NCI-H2171 treated with DMSO at 0.1 percent for 48 hours (cell line): Measurements from ENCODE around the gene RNF151.

Experiments
- DNase-seq: peaks from one replicate; lab custom pipeline; 2025; lab: John Stamatoyannopoulos, UW

The RNF151 gene

GRCh38 chr16:1976951-1977874 lies 10.6 kb downstream of the RNF151 start:
- no peak for DNase-seq

- DNase-seq: no peak
Measured at GRCh38 chr16:1977875-1978268, 11.2 kb downstream of the RNF151 start.

- DNase-seq: no peak
Measured at GRCh38 chr16:1978476-1979120, 11.9 kb downstream of the RNF151 start.

- peak; percentile 32 for DNase-seq
Measured at GRCh38 chr16:1979271-1980029, 12.8 kb downstream of the RNF151 start.

GRCh38 chr16:1980030-1980769 lies 13.5 kb downstream of the RNF151 start:
- DNase-seq: peak; percentile 42

- DNase-seq: no peak
Measured at GRCh38 chr16:1980770-1981087, 14.1 kb downstream of the RNF151 start.

GRCh38 chr16:1981398-1981836 lies 14.8 kb downstream of the RNF151 start, which contains the start of gene NOXO1:
TSS of gene NOXO1 (minus strand) at chr16:1981469. CDS start at chr16:1981179, 290 bp downstream.
- no peak for DNase-seq

- peak; percentile 26 for DNase-seq
Measured at GRCh38 chr16:1982013-1982433, 15.4 kb downstream of the RNF151 start.

GRCh38 chr16:1982991-1983543 lies 16.4 kb downstream of the RNF151 start:
- no peak for DNase-seq

GRCh38 chr16:1983544-1984346 lies 17.1 kb downstream of the RNF151 start, which contains the start of gene GFER:
TSS of gene GFER (plus strand) at chr16:1984193. CDS start at chr16:1984219, 26 bp downstream.
- peak; percentile 74 for DNase-seq

- peak; percentile 53 for DNase-seq
Measured at GRCh38 chr16:1984347-1985225, 17.9 kb downstream of the RNF151 start.

- DNase-seq: no peak
Measured at GRCh38 chr16:1985466-1986150, 19.0 kb downstream of the RNF151 start.

GRCh38 chr16:1987198-1987597 lies 20.5 kb downstream of the RNF151 start:
- no peak for DNase-seq

GRCh38 chr16:1989209-1990100 lies 22.8 kb downstream of the RNF151 start, which contains the start of gene SYNGR3:
TSS of gene SYNGR3 (plus strand) at chr16:1989970. CDS start at chr16:1990103, 133 bp downstream.
- peak; percentile 72 for DNase-seq

- DNase-seq: no peak
Measured at GRCh38 chr16:1990101-1990350, 23.4 kb downstream of the RNF151 start.

GRCh38 chr16:1990351-1991134 lies 23.9 kb downstream of the RNF151 start:
- peak; percentile 22 for DNase-seq

GRCh38 chr16:1991135-1991551 lies 24.5 kb downstream of the RNF151 start:
- no peak for DNase-seq
